ENCODE data around the gene NOX3.
"Not testable (repeated sequence)": the region's sequence is repeated elsewhere in the genome, so short reads cannot be mapped to it uniquely, and the experiment has no call there.

The NOX3 gene

GRCh38 chr6:155493694-155494143, 38.1 kb upstream of the NOX3 start:
- no peak overlapping the region for H3K27ac ChIP-seq
- no peak for TF ChIP-seq CTCF (conservative IDR thresholded peaks at IDR 0.05)

GRCh38 chr6:155493026-155493693, 37.5 kb upstream of the NOX3 start:
- no peak overlapping the region for H3K27ac ChIP-seq
- TF ChIP-seq CTCF (conservative IDR thresholded peaks at IDR 0.05): no peak

GRCh38 chr6:155492061-155492735, 36.6 kb upstream of the NOX3 start:
- no peak for TF ChIP-seq CTCF (conservative IDR thresholded peaks at IDR 0.05)
- no peak overlapping the region for H3K27ac ChIP-seq

GRCh38 chr6:155491421-155491820, 35.8 kb upstream of the NOX3 start:
- H3K27ac ChIP-seq: no peak overlapping the region

GRCh38 chr6:155488197-155488596, 32.6 kb upstream of the NOX3 start:
- H3K27ac ChIP-seq: not testable (repeated sequence)

More at GRCh38 chr6:155491421-155491820, 35.8 kb upstream of the NOX3 start:
- no peak for TF ChIP-seq CTCF (conservative IDR thresholded peaks at IDR 0.05)

- no peak overlapping the region for H3K27ac ChIP-seq
- TF ChIP-seq CTCF (conservative IDR thresholded peaks at IDR 0.05): no peak
These were observed 31.9 kb upstream of the NOX3 start for GRCh38 chr6:155487371-155488130.

GRCh38 chr6:155486721-155487294, 31.2 kb upstream of the NOX3 start:
- no peak overlapping the region for H3K27ac ChIP-seq
- no peak for TF ChIP-seq CTCF (conservative IDR thresholded peaks at IDR 0.05)
